ENCODE results near the gene TUSC2.

The TUSC2 gene

GRCh38 chr3:50364573-50365079 is 36.6 kb upstream of the TUSC2 start:
- Histone ChIP-seq H3K27me3 (ENCODE audit: insufficient read depth, low read length, poor library complexity) (no peaks in the 10 kb centered on the region), H4K8ac (ENCODE audit: low read depth, low read length) (no peak overlapping the region), H3K4me2 (ENCODE audit: low read length) (peak overlapping the region; percentile 83), H2BK15ac (replicated peaks; ENCODE audit: low read depth) (no peak overlapping the region), H3K79me2 (ENCODE audit: control insufficient read depth, insufficient read depth, low read length) (no peaks in the 10 kb centered on the region), H4K5ac (ENCODE audit: low read length) (no peak overlapping the region), H2BK5ac (ENCODE audit: low read length) (no peak overlapping the region), H3K23ac (ENCODE audit: low read length) (no peak overlapping the region), H2BK120ac (ENCODE audit: low read depth, low read length) (no peak overlapping the region), H3K27ac (ENCODE audit: low read depth, low read length) (no peak overlapping the region), H3K79me1 (ENCODE audit: low read length) (no peaks in the 10 kb centered on the region), H2AK5ac (ENCODE audit: low read length) (no peak overlapping the region), H3K56ac (ENCODE audit: low read length) (peak overlapping the region; percentile 89), H3K4me1 (ENCODE audit: control insufficient read depth, low read depth, low read length) (peaks cover 3% of the 10 kb centered on the region), H3K9ac (ENCODE audit: low read length) (peak overlapping the region; percentile 80), H3K4me3 (ENCODE audit: low read length) (peak overlapping the region; percentile 30), H3K18ac (ENCODE audit: low read length) (peak overlapping the region; percentile 10), H3K4ac (ENCODE audit: low read depth, low read length) (no peak overlapping the region), H3K36me3 (ENCODE audit: control insufficient read depth, insufficient read depth, low read length) (no peaks in the 10 kb centered on the region)
- DNase-seq = peak; percentile 50
- no CpG with 5 or more reads among the region's 48 CpGs for WGBS (ENCODE audit: extremely low coverage, insufficient coverage, low lambda C conversion rate)

GRCh38 chr3:50359760-50360110 is 31.7 kb upstream of the TUSC2 start:
- Histone ChIP-seq H3K27ac (ENCODE audit: low read depth, low read length) (no peak overlapping the region), H2BK5ac (ENCODE audit: low read length) (no peak overlapping the region), H2BK120ac (ENCODE audit: low read depth, low read length) (no peak overlapping the region), H2AK5ac (ENCODE audit: low read length) (no peak overlapping the region), H3K56ac (ENCODE audit: low read length) (peak overlapping the region; percentile 77), H2BK15ac (replicated peaks; ENCODE audit: low read depth) (no peak overlapping the region), H3K4me2 (ENCODE audit: low read length) (peak overlapping the region; percentile 92), H3K18ac (ENCODE audit: low read length) (no peak overlapping the region), H4K8ac (ENCODE audit: low read depth, low read length) (no peak overlapping the region), H3K27me3 (ENCODE audit: insufficient read depth, low read length, poor library complexity) (no peaks in the 10 kb centered on the region), H3K79me1 (ENCODE audit: low read length) (peaks cover 28% of the 10 kb centered on the region), H4K5ac (ENCODE audit: low read length) (peak overlapping the region; percentile 21), H3K4ac (ENCODE audit: low read depth, low read length) (no peak overlapping the region), H3K23ac (ENCODE audit: low read length) (no peak overlapping the region), H3K79me2 (ENCODE audit: control insufficient read depth, insufficient read depth, low read length) (peaks cover 17% of the 10 kb centered on the region), H3K36me3 (ENCODE audit: control insufficient read depth, insufficient read depth, low read length) (peaks cover 3% of the 10 kb centered on the region), H3K4me3 (ENCODE audit: low read length) (peak overlapping the region; percentile 44), H3K4me1 (ENCODE audit: control insufficient read depth, low read depth, low read length) (peaks cover 18% of the 10 kb centered on the region), H3K9ac (ENCODE audit: low read length) (peak overlapping the region; percentile 44)
- DNase-seq = no peak
- WGBS (ENCODE audit: extremely low coverage, insufficient coverage, low lambda C conversion rate) = no CpG with 5 or more reads among the region's 8 CpGs

GRCh38 chr3:50358911-50359759 is 31.1 kb upstream of the TUSC2 start, which contains the start of gene TMEM115:
Gene TMEM115 (minus strand): TSS chr3:50359521. CDS start chr3:50359063, 458 bp downstream.
- Histone ChIP-seq H3K4me1 (ENCODE audit: control insufficient read depth, low read depth, low read length) (peaks cover 18% of the 10 kb centered on the region), H3K4me2 (ENCODE audit: low read length) (peak within 1 kb of the TSS; percentile 92), H2AK5ac (ENCODE audit: low read length) (no peak within 1 kb of the TSS), H3K23ac (ENCODE audit: low read length) (peak within 1 kb of the TSS; percentile 89), H2BK15ac (replicated peaks; ENCODE audit: low read depth) (no peak within 1 kb of the TSS), H4K8ac (ENCODE audit: low read depth, low read length) (no peak within 1 kb of the TSS), H2BK5ac (ENCODE audit: low read length) (peak within 1 kb of the TSS; percentile 73), H3K79me2 (ENCODE audit: control insufficient read depth, insufficient read depth, low read length) (peaks cover 17% of the 10 kb centered on the region), H3K56ac (ENCODE audit: low read length) (peak within 1 kb of the TSS; percentile 100), H4K5ac (ENCODE audit: low read length) (peak within 1 kb of the TSS; percentile 21), H3K4me3 (ENCODE audit: low read length) (peak within 1 kb of the TSS; percentile 87), H2BK120ac (ENCODE audit: low read depth, low read length) (no peak within 1 kb of the TSS), H3K27ac (ENCODE audit: low read depth, low read length) (no peak within 1 kb of the TSS), H3K27me3 (ENCODE audit: insufficient read depth, low read length, poor library complexity) (no peaks in the 10 kb centered on the region), H3K9ac (ENCODE audit: low read length) (peak within 1 kb of the TSS; percentile 97), H3K18ac (ENCODE audit: low read length) (no peak within 1 kb of the TSS), H3K79me1 (ENCODE audit: low read length) (peaks cover 28% of the 10 kb centered on the region), H3K36me3 (ENCODE audit: control insufficient read depth, insufficient read depth, low read length) (peaks cover 3% of the 10 kb centered on the region), H3K4ac (ENCODE audit: low read depth, low read length) (peak within 1 kb of the TSS; percentile 25)
- no CpG with 5 or more reads among the region's 64 CpGs for WGBS (ENCODE audit: extremely low coverage, insufficient coverage, low lambda C conversion rate)
- DNase-seq = peak; percentile 99

- no peak overlapping the region for H3K4ac ChIP-seq (ENCODE audit: low read depth, low read length)
- H3K36me3 ChIP-seq (ENCODE audit: control insufficient read depth, insufficient read depth, low read length) = peaks cover 3% of the 10 kb centered on the region
- H4K5ac ChIP-seq (ENCODE audit: low read length) = no peak overlapping the region
- peaks cover 18% of the 10 kb centered on the region for H3K4me1 ChIP-seq (ENCODE audit: control insufficient read depth, low read depth, low read length)
- peak overlapping the region; percentile 77 for H3K4me2 ChIP-seq (ENCODE audit: low read length)
- H2AK5ac ChIP-seq (ENCODE audit: low read length) = no peak overlapping the region
- H2BK120ac ChIP-seq (ENCODE audit: low read depth, low read length) = no peak overlapping the region
- H3K79me2 ChIP-seq (ENCODE audit: control insufficient read depth, insufficient read depth, low read length) = peaks cover 17% of the 10 kb centered on the region
- no peak for DNase-seq
- H3K27ac ChIP-seq (ENCODE audit: low read depth, low read length) = no peak overlapping the region
- no peak overlapping the region for H2BK15ac ChIP-seq (replicated peaks; ENCODE audit: low read depth)
- no CpG with 5 or more reads among the region's 24 CpGs for WGBS (ENCODE audit: extremely low coverage, insufficient coverage, low lambda C conversion rate)
- no peak overlapping the region for H2BK5ac ChIP-seq (ENCODE audit: low read length)
- no peak overlapping the region for H4K8ac ChIP-seq (ENCODE audit: low read depth, low read length)
- peaks cover 28% of the 10 kb centered on the region for H3K79me1 ChIP-seq (ENCODE audit: low read length)
- H3K18ac ChIP-seq (ENCODE audit: low read length) = no peak overlapping the region
- H3K23ac ChIP-seq (ENCODE audit: low read length) = peak overlapping the region; percentile 24
- peak overlapping the region; percentile 97 for H3K9ac ChIP-seq (ENCODE audit: low read length)
- peak overlapping the region; percentile 87 for H3K4me3 ChIP-seq (ENCODE audit: low read length)
- H3K27me3 ChIP-seq (ENCODE audit: insufficient read depth, low read length, poor library complexity) = no peaks in the 10 kb centered on the region
- H3K56ac ChIP-seq (ENCODE audit: low read length) = peak overlapping the region; percentile 100
Observed at GRCh38 chr3:50358355-50358910, 30.4 kb upstream of the TUSC2 start.

- Histone ChIP-seq H4K5ac (ENCODE audit: low read length) (no peak overlapping the region), H3K36me3 (ENCODE audit: control insufficient read depth, insufficient read depth, low read length) (peaks cover 3% of the 10 kb centered on the region), H3K79me1 (ENCODE audit: low read length) (peaks cover 28% of the 10 kb centered on the region), H2BK120ac (ENCODE audit: low read depth, low read length) (no peak overlapping the region), H3K56ac (ENCODE audit: low read length) (peak overlapping the region; percentile 12), H3K18ac (ENCODE audit: low read length) (no peak overlapping the region), H3K4me1 (ENCODE audit: control insufficient read depth, low read depth, low read length) (peaks cover 18% of the 10 kb centered on the region), H3K4ac (ENCODE audit: low read depth, low read length) (no peak overlapping the region), H4K8ac (ENCODE audit: low read depth, low read length) (no peak overlapping the region), H3K4me2 (ENCODE audit: low read length) (peak overlapping the region; percentile 77), H3K4me3 (ENCODE audit: low read length) (no peak overlapping the region), H3K9ac (ENCODE audit: low read length) (peak overlapping the region; percentile 97), H2BK15ac (replicated peaks; ENCODE audit: low read depth) (no peak overlapping the region), H3K27ac (ENCODE audit: low read depth, low read length) (no peak overlapping the region), H3K79me2 (ENCODE audit: control insufficient read depth, insufficient read depth, low read length) (peaks cover 17% of the 10 kb centered on the region), H2AK5ac (ENCODE audit: low read length) (no peak overlapping the region), H3K27me3 (ENCODE audit: insufficient read depth, low read length, poor library complexity) (no peaks in the 10 kb centered on the region), H3K23ac (ENCODE audit: low read length) (no peak overlapping the region), H2BK5ac (ENCODE audit: low read length) (no peak overlapping the region)
- no peak for DNase-seq
- no CpG with 5 or more reads among the region's 1 CpG for WGBS (ENCODE audit: extremely low coverage, insufficient coverage, low lambda C conversion rate)
Observed at GRCh38 chr3:50357481-50357880, 29.5 kb upstream of the TUSC2 start.
